H1 (cell line): ENCODE data around the gene LARP4. TPM values are rescaled to one million over a fixed set of nuclear protein-coding genes. Genes with fewer than 3 reads are reported as not detected.

Experiments used
- BRCA1 ChIP-seq: IDR thresholded peaks from 2 replicates; pipeline ENCODE4 v1.6.1; 2012; ENCODE audit warnings: low read depth, low read length, improper control_type of control experiment
- EZH2 ChIP-seq: fragments of 200-600 bp; sonication (generic); IDR thresholded peaks from 2 replicates; pipeline ENCODE4 v1.7.1; 2012; ENCODE audit warnings: low read depth, mild to moderate bottlenecking, moderate library complexity, low read length, inconsistent platforms; ENCODE audit not compliant: severe bottlenecking
- KDM5A ChIP-seq: fragments of 200-600 bp; IDR thresholded peaks from 2 replicates; pipeline ENCODE4 v1.7.1; 2012; ENCODE audit warnings: mild to moderate bottlenecking, low read length, inconsistent platforms, mixed read lengths
- SIRT6 ChIP-seq: IDR thresholded peaks from one replicate; pipeline ENCODE4 v1.7.1; 2012; ENCODE audit warnings: low read length, inconsistent platforms
- polyA plus RNA-seq, 7 experiments: library from polyadenylated mRNA; depleted of rRNA in 3 of 7; stranded (reverse) in 5 of 7; unstranded in 2 of 7; fragments of >200 nt in 5 of 7; fragments of 200-250 nt in 2 of 7; gene quantifications; 1 replicate in 5 of 7; 2 replicates in 1 of 7; 4 replicates in 1 of 7; pipeline versions ENCODE4 v1.2.1 to v1.2.3, GENCODE V29; 2011 to 2013; ENCODE audit warnings: missing spikeins in 2 of 7, mixed read lengths in 2 of 7
- total RNA-seq: library from RNA; stranded (reverse); fragmentation: NEBNext Ultra II Directional; extraction: Animal tissue kit (Norgen Biotek cat#: 25700); gene quantifications from 2 replicates; pipeline ENCODE4 v1.2.1, GENCODE V29; 2021
- TF ChIP-seq, protein P1 (sequence below), 3 experiments: IDR thresholded peaks; 1 replicate in 2 of 3; 2 replicates in 1 of 3; pipeline versions ENCODE4 v1.5.1 to v1.6.1; 2011; ENCODE audit warnings: low read length in 3 of 3, mild to moderate bottlenecking in 3 of 3, inconsistent platforms in 2 of 3, low read depth in 1 of 3, moderate library complexity in 1 of 3; ENCODE audit not compliant: insufficient read depth in 1 of 3; ENCODE audit errors: control extremely low read depth in 1 of 3
- TF ChIP-seq, protein P2 (sequence below): IDR thresholded peaks from 2 replicates; pipeline ENCODE4 v1.6.1; 2012; ENCODE audit warnings: inconsistent platforms

Gene LARP4
- total and polyA plus RNA-seq, 2 of the 8 experiments (the other 6 are each of a cell fraction or from before 2014, with no cell fraction given) = 12.8 to 93.9 TPM

DNA sequence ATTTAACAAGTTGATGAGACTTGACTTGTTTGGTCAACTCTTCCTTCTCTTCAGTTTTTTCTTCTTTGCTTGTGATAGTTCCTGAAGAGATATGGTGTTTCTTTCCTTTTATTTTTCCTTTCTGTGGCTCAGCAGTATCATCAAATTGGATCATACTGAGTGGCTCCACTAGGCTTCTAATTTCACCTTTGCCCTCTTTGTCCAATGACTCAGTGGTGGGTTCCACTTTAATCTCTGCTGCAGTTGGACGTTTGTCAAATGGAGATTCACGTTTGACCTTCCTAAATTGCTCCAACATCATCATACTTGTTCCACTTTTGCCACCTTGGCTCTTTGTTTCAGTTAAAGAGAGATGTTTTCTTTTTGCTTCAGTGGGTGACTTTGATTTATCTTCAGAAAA is 45.8 kb upstream of the LARP4 start (continued):
- TF ChIP-seq, protein P1, sequence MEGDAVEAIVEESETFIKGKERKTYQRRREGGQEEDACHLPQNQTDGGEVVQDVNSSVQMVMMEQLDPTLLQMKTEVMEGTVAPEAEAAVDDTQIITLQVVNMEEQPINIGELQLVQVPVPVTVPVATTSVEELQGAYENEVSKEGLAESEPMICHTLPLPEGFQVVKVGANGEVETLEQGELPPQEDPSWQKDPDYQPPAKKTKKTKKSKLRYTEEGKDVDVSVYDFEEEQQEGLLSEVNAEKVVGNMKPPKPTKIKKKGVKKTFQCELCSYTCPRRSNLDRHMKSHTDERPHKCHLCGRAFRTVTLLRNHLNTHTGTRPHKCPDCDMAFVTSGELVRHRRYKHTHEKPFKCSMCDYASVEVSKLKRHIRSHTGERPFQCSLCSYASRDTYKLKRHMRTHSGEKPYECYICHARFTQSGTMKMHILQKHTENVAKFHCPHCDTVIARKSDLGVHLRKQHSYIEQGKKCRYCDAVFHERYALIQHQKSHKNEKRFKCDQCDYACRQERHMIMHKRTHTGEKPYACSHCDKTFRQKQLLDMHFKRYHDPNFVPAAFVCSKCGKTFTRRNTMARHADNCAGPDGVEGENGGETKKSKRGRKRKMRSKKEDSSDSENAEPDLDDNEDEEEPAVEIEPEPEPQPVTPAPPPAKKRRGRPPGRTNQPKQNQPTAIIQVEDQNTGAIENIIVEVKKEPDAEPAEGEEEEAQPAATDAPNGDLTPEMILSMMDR (IDR thresholded peaks at IDR 0.05; ENCODE audit: control extremely low read depth in 1 of 3, insufficient read depth in 1 of 3, low read depth in 1 of 3, low read length in 3 of 3) = no peak
- no peak for TF ChIP-seq KDM5A
- no peak for TF ChIP-seq BRCA1
- TF ChIP-seq SIRT6 = no peak
- TF ChIP-seq, protein P2, sequence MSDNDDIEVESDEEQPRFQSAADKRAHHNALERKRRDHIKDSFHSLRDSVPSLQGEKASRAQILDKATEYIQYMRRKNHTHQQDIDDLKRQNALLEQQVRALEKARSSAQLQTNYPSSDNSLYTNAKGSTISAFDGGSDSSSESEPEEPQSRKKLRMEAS = no peak
- TF ChIP-seq EZH2 = no peak
